Fibroblast of skin of left quadriceps (primary cell): ENCODE data around the gene PDZD8.

Experiments used
- DNase-seq, 2 experiments: peaks; one replicate each; pipeline ENCODE4 v3.0.0-alpha.2; 2013; ENCODE audit warnings: low read depth in 2 of 2

PDZD8 gene

GRCh38 chr10:117391436-117392205 lies 16.4 kb upstream of the PDZD8 start:
- no peak for DNase-seq

GRCh38 chr10:117390420-117390819 lies 15.2 kb upstream of the PDZD8 start:
- DNase-seq, result no peak

- DNase-seq, result no peak
Observed at GRCh38 chr10:117386805-117387204, 11.6 kb upstream of the PDZD8 start.

- DNase-seq, result no peak
Observed at GRCh38 chr10:117382861-117383260, 7.6 kb upstream of the PDZD8 start.

- DNase-seq, result no peak
Observed at GRCh38 chr10:117374506-117375359, 507 bp downstream of the PDZD8 start.

- DNase-seq, result peak in 1 of 2 experiments; percentile 8
Observed at GRCh38 chr10:117373823-117374505, 1.3 kb downstream of the PDZD8 start.

GRCh38 chr10:117370205-117370604 lies 5.0 kb downstream of the PDZD8 start:
- DNase-seq, result no peak

- DNase-seq, result no peak
Observed at GRCh38 chr10:117367718-117368117, 7.5 kb downstream of the PDZD8 start.

- DNase-seq, result no peak
Observed at GRCh38 chr10:117366741-117367140, 8.5 kb downstream of the PDZD8 start.

- DNase-seq, result no peak
Observed at GRCh38 chr10:117365612-117366011, 9.6 kb downstream of the PDZD8 start.

- no peak for DNase-seq
Observed at GRCh38 chr10:117364110-117364960, 10.9 kb downstream of the PDZD8 start.

GRCh38 chr10:117363028-117363427 lies 12.2 kb downstream of the PDZD8 start:
- no peak for DNase-seq

GRCh38 chr10:117362313-117362712 lies 12.9 kb downstream of the PDZD8 start:
- DNase-seq, result no peak

GRCh38 chr10:117360994-117361667 lies 14.1 kb downstream of the PDZD8 start:
- DNase-seq, result no peak

GRCh38 chr10:117360016-117360415 lies 15.2 kb downstream of the PDZD8 start:
- DNase-seq, result no peak

GRCh38 chr10:117355072-117355471 lies 20.2 kb downstream of the PDZD8 start:
- DNase-seq, result no peak

- no peak for DNase-seq
Observed at GRCh38 chr10:117353684-117354083, 21.6 kb downstream of the PDZD8 start.

GRCh38 chr10:117352724-117353123 lies 22.5 kb downstream of the PDZD8 start:
- no peak for DNase-seq

GRCh38 chr10:117351996-117352395 lies 23.2 kb downstream of the PDZD8 start:
- no peak for DNase-seq

GRCh38 chr10:117351558-117351957 lies 23.7 kb downstream of the PDZD8 start:
- DNase-seq, result no peak

GRCh38 chr10:117350909-117351308 lies 24.3 kb downstream of the PDZD8 start:
- DNase-seq, result no peak
